NB4 (cell line): Measurements from ENCODE around the gene TOB1.
"Not testable (repeated sequence)": the region's sequence is repeated elsewhere in the genome, so short reads cannot be mapped to it uniquely, and the experiment has no call there.

Source experiments
- CTCF ChIP-seq: IDR thresholded peaks from one replicate; pipeline ENCODE4 v1.5.1; 2012; ENCODE audit warnings: low read depth, low read length
- MAX ChIP-seq: IDR thresholded peaks from 2 replicates; pipeline ENCODE4 v1.6.1; 2011; ENCODE audit warnings: low read depth, low read length
- POLR2A ChIP-seq: IDR thresholded peaks from 2 replicates; pipeline ENCODE4 v1.6.1; 2011; ENCODE audit warnings: mild to moderate bottlenecking; ENCODE audit not compliant: insufficient read length; ENCODE audit errors: extremely low read depth

- TF ChIP-seq CTCF, POLR2A, MAX: not testable (repeated sequence)
These were observed 28.4 kb upstream of the TOB1 start for GRCh38 chr17:50894513-50894912.
